Breast epithelium (tissue), 3 donors: ENCODE data around the gene SH3BGRL.
"Not testable (repeated sequence)": the region's sequence is repeated elsewhere in the genome, so short reads cannot be mapped to it uniquely, and the experiment has no call there.

Experiments
- POLR2A ChIP-seq: fragments of 450-650 bp; IDR thresholded peaks from one replicate; pipeline ENCODE4 v1.6.1; 2016; ENCODE audit warnings: antibody characterized with exemption, mild to moderate bottlenecking, moderate library complexity
- TF ChIP-seq, protein P1 (sequence below), 3 donors: fragments of 450-650 bp; IDR thresholded peaks; one replicate each; pipeline ENCODE4 v1.5.1; 2016 to 2017; ENCODE audit warnings: antibody characterized with exemption in 3 of 3, mild to moderate bottlenecking in 3 of 3, moderate library complexity in 3 of 3

DNA sequence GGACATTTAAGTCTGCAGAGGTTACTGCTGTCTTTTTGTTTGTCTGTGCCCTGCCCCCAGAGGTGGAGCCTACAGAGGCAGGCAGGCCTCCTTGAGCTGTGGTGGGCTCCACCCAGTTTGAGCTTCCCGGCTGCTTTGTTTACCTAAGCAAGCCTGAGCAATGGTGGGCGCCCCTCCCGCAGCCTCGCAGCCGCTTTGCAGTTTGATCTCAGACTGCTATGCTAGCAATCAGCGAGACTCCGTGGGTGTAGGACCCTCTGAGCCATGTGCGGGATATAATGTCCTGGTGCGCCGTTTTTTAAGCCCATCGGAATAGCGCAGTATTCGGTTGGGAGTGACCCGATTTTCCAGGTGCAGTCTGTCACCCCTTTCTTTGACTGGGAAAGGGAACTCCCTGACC is 143.4 kb downstream of the SH3BGRL start:
- TF ChIP-seq, protein P1, sequence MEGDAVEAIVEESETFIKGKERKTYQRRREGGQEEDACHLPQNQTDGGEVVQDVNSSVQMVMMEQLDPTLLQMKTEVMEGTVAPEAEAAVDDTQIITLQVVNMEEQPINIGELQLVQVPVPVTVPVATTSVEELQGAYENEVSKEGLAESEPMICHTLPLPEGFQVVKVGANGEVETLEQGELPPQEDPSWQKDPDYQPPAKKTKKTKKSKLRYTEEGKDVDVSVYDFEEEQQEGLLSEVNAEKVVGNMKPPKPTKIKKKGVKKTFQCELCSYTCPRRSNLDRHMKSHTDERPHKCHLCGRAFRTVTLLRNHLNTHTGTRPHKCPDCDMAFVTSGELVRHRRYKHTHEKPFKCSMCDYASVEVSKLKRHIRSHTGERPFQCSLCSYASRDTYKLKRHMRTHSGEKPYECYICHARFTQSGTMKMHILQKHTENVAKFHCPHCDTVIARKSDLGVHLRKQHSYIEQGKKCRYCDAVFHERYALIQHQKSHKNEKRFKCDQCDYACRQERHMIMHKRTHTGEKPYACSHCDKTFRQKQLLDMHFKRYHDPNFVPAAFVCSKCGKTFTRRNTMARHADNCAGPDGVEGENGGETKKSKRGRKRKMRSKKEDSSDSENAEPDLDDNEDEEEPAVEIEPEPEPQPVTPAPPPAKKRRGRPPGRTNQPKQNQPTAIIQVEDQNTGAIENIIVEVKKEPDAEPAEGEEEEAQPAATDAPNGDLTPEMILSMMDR (IDR thresholded peaks at IDR 0.05): not testable (repeated sequence)
- TF ChIP-seq POLR2A: not testable (repeated sequence)
